ENCODE data around the gene DACT1.

- TF ChIP-seq, protein P1, sequence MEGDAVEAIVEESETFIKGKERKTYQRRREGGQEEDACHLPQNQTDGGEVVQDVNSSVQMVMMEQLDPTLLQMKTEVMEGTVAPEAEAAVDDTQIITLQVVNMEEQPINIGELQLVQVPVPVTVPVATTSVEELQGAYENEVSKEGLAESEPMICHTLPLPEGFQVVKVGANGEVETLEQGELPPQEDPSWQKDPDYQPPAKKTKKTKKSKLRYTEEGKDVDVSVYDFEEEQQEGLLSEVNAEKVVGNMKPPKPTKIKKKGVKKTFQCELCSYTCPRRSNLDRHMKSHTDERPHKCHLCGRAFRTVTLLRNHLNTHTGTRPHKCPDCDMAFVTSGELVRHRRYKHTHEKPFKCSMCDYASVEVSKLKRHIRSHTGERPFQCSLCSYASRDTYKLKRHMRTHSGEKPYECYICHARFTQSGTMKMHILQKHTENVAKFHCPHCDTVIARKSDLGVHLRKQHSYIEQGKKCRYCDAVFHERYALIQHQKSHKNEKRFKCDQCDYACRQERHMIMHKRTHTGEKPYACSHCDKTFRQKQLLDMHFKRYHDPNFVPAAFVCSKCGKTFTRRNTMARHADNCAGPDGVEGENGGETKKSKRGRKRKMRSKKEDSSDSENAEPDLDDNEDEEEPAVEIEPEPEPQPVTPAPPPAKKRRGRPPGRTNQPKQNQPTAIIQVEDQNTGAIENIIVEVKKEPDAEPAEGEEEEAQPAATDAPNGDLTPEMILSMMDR (IDR thresholded peaks at IDR 0.05) = no peak
- TF ChIP-seq POLR2A (IDR thresholded peaks at IDR 0.05) = peak in 1 of 2 donors; percentile 24
Observed at GRCh38 chr14:58637391-58638230, at the start of gene DACT1.
